BE2C (cell line): Measurements from ENCODE around the gene TMC5.

Experiments
- DNase-seq: peaks from one replicate; pipeline ENCODE4 v3.0.0-alpha.2; 2020
- H3K27me3 ChIP-seq: fragments of 250-450 bp; sonication (Bioruptor Pico); 2 replicates; pipeline ENCODE4 v1.5.1; 2020; ENCODE audit warnings: mild to moderate bottlenecking
- H3K36me3 ChIP-seq: fragments of 250-450 bp; sonication (Bioruptor Pico); 2 replicates; pipeline ENCODE4 v1.5.1; 2020; ENCODE audit warnings: mild to moderate bottlenecking
- H3K4me1 ChIP-seq: fragments of 250-450 bp; sonication (Bioruptor Pico); 2 replicates; pipeline ENCODE4 v1.5.1; 2020
- H3K4me3 ChIP-seq: 2 replicates; pipeline ENCODE4 v1.5.1; 2011; ENCODE audit warnings: low read depth, low read length
- H3K9me3 ChIP-seq: fragments of 250-450 bp; sonication (Bioruptor Pico); 2 replicates; pipeline ENCODE4 v1.5.1; 2020
- CTCF ChIP-seq: IDR thresholded peaks from 2 replicates; pipeline ENCODE4 v1.5.1; 2012; ENCODE audit warnings: mild to moderate bottlenecking, low read depth, low read length

Gene TMC5

GRCh38 chr16:19523559-19524355 is 106.1 kb downstream of the TMC5 start, which contains the start of gene CCP110:
TSS of gene CCP110 (plus strand) at chr16:19523942. CDS start at chr16:19527882, 3,940 bp downstream.
- Histone ChIP-seq H3K36me3 (peaks cover 10% of the 10 kb centered on the region), H3K9me3 (no peaks in the 10 kb centered on the region), H3K4me3 (peak within 1 kb of the TSS; percentile 97), H3K4me1 (peaks cover 3% of the 10 kb centered on the region; the same call in 1 of the 2 replicates), H3K27me3 (no peaks in the 10 kb centered on the region)
- peak; percentile 98 for DNase-seq
- no peak for TF ChIP-seq CTCF

- Histone ChIP-seq H3K9me3 (no peaks in the 10 kb centered on the region), H3K4me1 (peaks cover 3% of the 10 kb centered on the region; the same call in 1 of the 2 replicates), H3K27me3 (no peaks in the 10 kb centered on the region), H3K4me3 (peak overlapping the region; percentile 97), H3K36me3 (peaks cover 15% of the 10 kb centered on the region)
- DNase-seq, result no peak
- TF ChIP-seq CTCF, result no peak
Measured at GRCh38 chr16:19524356-19524615, 106.6 kb downstream of the TMC5 start.

DNA sequence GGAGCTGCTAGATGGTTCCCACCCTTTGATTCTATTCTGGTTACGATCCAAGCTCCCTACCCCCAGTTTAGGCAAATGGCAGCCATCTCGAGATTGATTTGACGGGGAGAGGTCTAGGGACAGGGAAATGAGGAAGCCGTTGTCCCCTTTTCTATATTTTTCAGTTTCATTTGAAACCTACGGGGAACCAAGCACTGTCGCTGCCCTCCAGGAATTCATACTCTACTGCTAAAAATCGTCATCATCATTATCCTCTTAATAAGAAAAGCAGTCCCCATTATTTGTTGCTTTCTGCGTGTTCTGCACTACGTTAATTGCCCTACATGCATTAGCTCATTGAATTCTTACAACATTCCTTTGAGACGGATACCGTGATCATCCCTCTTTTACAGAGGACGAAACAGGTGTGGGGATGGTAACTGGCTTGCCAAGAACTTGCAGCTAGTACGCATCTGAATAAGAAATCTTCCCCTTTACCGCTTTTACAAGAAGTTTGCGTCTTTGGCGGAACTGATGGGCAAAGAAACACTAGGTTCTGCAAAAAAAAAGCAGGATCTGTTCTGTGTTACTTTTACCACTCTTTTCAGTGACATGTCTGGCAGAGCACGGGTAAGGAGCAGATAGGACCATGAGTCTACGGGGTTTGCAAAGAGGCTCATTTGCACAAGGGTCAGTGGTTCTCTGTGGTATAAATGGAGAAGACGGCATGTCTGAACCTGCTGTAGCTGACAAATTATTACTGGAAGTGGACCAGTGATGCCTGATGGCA is 107.1 kb downstream of the TMC5 start:
- DNase-seq, result no peak

DNA sequence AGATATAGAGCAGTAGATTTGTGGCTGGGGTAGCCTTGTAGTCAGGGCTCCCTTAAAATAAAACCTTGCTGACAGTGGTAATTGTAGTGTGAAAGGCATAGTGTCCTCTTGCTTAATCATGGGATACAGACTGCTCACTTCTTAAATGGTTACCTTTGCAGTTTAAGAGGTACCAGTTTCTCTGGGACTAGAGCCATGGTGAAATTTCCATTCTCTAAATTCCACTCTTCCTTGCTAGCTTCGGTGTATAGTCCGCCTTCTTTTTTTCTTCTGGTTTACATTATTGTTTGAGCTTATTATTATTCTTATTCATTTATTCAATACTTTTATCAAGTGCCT is 107.7 kb downstream of the TMC5 start:
- Histone ChIP-seq H3K9me3 (no peaks in the 10 kb centered on the region), H3K27me3 (no peaks in the 10 kb centered on the region), H3K36me3 (peaks cover 22% of the 10 kb centered on the region), H3K4me3 (peak overlapping the region; percentile 97), H3K4me1 (peaks cover 3% of the 10 kb centered on the region; the same call in 1 of the 2 replicates)
- no peak for TF ChIP-seq CTCF
- DNase-seq, result no peak

More for the DNA sequence above, 107.1 kb downstream of the TMC5 start:
- H3K36me3 ChIP-seq, result peaks cover 20% of the 10 kb centered on the region
- TF ChIP-seq CTCF, result no peak
- H3K4me1 ChIP-seq, result peaks cover 3% of the 10 kb centered on the region; the same call in 1 of the 2 replicates
- H3K27me3 ChIP-seq, result no peaks in the 10 kb centered on the region
- H3K4me3 ChIP-seq, result peak overlapping the region; percentile 97
- H3K9me3 ChIP-seq, result no peaks in the 10 kb centered on the region

DNA sequence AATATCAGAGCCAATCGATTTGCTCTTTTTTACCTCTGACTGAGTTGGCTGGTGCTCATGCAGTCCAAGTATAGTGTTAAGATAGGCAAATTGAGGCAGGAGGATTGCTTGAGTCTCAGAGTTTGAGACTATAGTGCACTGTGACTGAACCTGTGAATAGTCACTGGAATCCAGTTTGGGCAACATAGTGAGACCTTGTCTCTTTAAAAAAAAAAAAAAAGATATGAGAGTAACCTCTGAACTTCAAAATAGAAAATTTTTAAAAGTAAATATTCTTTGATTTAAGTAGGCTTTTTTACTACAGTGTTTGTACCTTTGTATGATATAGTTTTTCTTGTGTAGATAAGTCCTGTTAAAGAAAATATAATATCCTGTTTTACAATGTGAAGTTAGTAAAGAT is 109.5 kb downstream of the TMC5 start:
- Histone ChIP-seq H3K27me3 (no peaks in the 10 kb centered on the region), H3K4me1 (peaks cover 3% of the 10 kb centered on the region; the same call in 1 of the 2 replicates), H3K36me3 (peaks cover 25% of the 10 kb centered on the region), H3K9me3 (no peaks in the 10 kb centered on the region), H3K4me3 (no peak overlapping the region)
- TF ChIP-seq CTCF, result no peak
- DNase-seq, result no peak

DNA sequence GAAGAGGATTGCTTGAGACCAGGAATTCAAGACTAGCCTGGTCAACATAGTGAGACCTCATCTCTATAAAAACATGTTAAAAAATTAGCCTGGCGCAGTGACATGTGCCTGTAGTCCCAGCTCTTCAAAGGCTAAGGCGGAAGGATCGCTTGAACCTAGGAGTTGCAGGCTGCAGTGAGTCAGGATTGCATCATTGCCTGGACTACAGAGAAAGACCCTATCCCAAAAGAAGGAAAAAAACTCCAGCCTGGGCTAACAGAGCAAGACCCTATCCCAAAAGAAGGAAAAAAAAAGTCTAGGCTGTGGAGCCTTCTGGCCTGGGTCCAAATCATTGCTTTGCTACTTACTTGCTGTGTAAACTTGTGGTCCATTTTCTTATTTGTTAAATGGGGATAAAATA is 111.0 kb downstream of the TMC5 start:
- H3K4me3 ChIP-seq, result no peak overlapping the region
- no peaks in the 10 kb centered on the region for H3K27me3 ChIP-seq
- DNase-seq, result no peak
- TF ChIP-seq CTCF, result no peak
- H3K4me1 ChIP-seq, result no peaks in the 10 kb centered on the region; the same call in 1 of the 2 replicates
- peaks cover 34% of the 10 kb centered on the region for H3K36me3 ChIP-seq
- no peaks in the 10 kb centered on the region for H3K9me3 ChIP-seq
